GM18517 (cell line): ENCODE data around the gene IL1R1.
A peak's percentile ranks its signal among the peaks of the same experiment; 100 is the strongest.
"Not testable (repeated sequence)": the region's sequence is repeated elsewhere in the genome, so short reads cannot be mapped to it uniquely, and the experiment has no call there.

Experiments used
- ATAC-seq: cut with Tn5 transposase; IDR thresholded peaks from one replicate; pipeline ENCODE4 v1.9.1; 2021; ENCODE audit warnings: mild to moderate bottlenecking, moderate library complexity; ENCODE audit not compliant: unreplicated experiment

IL1R1 gene, protein sequence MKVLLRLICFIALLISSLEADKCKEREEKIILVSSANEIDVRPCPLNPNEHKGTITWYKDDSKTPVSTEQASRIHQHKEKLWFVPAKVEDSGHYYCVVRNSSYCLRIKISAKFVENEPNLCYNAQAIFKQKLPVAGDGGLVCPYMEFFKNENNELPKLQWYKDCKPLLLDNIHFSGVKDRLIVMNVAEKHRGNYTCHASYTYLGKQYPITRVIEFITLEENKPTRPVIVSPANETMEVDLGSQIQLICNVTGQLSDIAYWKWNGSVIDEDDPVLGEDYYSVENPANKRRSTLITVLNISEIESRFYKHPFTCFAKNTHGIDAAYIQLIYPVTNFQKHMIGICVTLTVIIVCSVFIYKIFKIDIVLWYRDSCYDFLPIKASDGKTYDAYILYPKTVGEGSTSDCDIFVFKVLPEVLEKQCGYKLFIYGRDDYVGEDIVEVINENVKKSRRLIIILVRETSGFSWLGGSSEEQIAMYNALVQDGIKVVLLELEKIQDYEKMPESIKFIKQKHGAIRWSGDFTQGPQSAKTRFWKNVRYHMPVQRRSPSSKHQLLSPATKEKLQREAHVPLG

DNA sequence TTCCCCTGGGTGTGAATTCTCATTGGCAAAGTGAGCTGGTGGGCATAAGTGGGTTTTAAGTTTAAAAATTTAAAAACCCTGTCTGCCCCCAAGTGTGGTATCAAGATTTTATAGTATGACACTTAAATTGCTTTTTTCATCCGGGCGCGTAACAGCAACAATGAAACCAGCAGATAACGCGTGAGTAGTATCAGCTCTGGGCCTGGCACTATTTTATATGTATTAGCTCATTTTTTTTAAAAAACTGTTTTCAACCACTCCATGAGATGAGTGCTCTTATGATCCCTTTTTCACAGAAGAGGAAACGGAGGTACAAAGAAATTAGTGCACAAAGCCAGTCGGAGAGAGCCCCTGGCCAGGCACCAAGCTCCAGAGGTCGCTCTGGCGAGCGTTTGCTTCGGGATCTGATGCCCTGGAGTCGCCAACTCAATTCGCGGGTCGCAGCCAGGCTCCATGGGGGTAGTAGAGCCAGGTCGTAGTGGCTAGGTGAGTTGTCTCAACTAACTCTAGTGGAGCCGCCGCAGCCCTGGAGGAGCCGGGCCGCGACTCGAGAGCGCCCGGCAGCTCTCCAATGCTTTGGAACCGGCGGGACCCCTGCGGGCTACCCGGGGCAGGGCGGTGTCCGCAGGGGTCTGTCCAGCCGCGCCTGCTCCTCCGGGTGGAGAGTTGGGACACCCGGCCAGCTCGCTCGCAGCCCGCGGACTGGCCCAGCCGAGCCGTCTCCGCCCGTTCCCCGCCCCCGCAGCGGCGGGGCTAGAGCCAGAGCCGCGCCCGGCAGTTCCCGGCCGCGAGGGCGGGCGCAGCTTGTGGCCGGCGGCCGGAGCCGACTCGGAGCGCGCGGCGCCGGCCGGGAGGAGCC is at the start of gene IL1R1:
Gene IL1R1 (plus strand): TSS at position 777 of the 859 bp plus-strand sequence. CDS start 14,979 bp downstream, outside the sequence.
- ATAC-seq: peak; percentile 49

DNA sequence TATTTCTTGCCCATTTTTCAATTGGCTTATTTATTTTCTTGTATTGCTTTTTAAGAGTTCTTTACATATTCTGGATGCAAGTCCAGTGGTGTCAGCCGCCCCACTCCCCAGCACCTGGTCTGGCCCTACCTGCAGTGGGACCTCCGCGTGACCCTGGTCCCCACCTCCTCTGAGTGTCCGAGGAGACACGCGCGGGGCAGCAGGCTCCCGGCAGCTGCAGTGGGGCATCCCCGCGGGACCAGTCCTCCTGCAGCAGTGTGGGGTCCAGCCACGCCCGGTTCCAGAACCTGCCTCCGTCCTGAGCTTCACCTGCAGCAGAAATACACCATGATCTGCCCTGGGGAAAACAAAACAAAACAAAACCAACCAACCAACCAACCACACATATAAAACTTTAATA is 48.9 kb upstream of the IL1R1 start:
- ATAC-seq: no peak

DNA sequence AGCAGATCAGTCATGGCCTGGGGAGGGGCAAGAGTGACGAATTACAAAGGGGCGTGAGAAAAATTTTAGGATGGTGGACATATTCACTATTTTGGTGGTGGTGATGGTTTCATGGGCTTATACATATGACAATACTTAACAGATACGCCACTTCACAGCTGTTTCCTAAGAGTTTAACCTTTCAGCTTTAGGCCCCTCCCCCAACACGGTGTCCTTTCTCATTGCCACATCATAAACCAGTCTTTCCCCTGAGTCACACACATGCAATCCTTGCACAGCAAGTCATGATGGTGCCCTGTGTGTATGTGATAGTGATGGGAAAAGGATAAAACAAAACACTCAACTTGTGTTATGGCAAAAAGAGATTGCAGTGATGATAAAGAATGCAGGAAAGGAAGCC is 47.6 kb upstream of the IL1R1 start:
- no peak for ATAC-seq

DNA sequence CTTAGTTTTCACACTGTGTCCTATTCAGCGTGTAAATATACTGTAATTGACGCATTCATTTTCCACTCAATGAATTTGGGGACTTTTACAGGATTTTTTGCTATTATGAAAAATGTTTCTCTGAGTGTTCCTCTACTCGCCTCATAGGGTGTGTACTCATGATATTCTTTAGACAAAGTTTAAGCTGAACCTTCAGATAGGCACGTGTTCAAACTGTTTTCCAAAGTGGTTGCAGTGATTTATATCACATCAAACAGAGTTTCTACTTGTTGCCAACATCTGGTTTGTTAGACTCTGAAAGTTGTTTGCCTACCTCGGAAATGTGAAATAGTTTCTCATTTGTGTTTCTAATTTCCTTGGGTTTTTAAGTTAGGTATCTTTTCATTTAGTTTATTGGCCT is 46.4 kb upstream of the IL1R1 start:
- ATAC-seq: no peak

DNA sequence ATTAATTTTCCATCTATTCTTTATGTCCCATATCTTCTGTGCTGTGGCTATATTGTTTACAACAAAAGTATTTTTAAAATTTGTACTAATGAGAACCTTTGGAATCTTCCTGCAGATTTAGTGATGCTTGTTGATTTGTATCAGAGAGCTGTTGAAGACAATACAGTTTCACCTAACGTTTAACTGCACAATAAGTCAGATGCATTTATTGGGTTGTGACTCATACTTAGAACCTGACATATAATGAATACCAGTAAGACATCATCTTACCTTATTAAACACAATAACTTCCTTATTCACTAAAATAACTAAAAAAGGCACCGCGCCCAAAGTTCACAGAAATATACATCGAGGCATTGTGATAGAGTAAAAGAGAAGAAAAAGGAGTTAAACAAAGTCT is 43.8 kb upstream of the IL1R1 start:
- no peak for ATAC-seq

DNA sequence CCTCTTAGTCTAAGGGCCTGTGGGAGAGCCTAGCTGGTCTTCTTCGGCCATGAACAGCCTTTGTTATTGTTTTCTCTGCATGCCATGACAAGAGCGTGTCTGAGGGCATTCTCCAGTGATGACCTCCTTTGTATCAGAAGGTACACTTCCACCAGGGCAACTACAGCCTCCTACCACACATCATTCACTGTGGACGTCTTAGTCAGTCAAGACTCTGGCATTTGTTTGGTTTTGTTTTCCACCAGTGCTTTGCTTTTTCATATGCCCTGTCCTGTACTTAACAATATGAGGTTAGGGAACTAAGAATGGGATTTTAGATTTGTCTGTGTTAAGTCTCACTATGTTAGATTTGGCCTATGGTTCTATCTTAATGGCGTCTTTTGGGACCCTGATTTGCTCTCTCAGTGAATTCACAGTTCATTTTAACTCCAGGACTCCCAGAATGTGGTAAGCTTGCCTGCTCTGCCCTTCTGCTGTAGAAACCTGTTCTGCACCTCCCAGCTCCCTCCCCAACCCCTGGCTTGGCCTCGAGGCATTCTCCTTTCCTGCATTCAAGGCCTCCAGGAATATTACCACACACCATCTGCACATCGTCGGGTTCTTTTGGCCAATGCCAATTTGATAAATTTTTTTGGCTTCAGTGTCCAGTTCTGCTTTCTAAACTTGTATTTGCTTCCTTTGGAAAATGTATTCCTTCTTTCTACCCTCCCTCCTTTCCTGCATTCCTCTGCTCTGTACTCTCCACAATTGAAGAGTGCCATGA is 42.8 kb upstream of the IL1R1 start:
- no peak for ATAC-seq

DNA sequence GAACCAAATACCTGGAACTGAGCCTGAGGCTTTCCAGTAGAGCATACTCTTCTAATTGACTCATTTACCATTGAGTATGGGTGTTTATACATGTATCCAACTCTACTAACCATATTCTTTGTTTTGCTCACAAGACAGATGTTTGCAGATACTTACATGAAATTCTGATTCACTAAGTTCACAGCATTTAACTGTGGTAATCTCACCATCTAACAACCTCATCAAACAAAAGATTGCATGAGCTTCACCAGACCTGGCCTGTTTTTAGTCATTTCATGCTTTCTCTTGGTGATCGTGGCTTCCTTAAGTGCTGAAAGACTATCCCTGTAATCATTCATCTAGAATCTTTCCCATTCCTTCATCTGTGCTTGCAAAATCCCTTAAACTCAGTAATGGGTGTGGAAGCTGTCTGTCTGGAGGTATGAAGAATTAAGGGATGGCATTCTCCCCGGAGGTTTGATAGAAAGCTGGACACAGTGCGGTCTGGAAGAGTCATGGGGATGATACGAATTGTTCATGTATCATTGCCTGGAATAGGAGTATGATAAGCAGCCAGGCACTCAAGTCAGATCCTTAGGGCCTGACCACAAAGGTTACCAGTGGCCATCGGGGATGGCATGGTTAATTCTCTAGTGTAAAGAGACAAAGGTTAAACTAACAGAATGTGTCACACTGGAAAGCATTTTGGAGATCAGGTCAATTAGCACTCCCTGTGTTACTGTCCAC is 42.0 kb upstream of the IL1R1 start:
- ATAC-seq: no peak

DNA sequence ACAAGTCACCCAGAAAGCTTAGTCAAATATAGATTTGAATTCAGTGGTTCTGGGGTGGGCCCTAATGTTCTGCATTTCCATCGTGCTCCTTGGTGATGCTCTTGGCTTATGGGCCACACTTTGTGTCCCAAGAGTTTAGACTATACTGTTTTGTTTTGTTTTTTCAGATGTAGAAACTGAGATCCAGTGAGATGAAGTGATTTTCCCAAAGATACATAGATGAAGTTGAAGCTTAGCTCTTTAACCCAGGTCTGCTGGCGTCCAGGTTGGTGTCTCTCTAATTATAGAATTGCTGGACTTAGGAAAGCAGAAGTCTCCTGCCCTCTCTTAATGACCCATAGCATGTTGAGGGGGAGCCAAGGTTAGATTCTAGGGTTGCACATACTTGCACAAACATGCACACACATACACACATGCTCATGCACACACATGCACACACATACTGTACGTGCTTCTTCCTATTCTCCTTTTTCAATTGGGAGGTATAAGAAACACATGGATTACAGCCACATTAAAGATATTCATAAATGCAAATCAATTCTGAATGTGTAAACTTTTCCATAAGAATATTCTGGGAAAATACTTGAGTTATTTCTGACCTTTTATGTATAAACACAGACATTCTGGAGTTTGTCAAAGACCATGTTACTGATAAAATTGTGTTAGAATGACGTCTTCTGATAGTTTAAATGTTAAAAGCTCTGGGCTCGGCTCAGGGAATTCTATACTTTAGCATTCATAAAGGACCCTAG is 41.3 kb upstream of the IL1R1 start:
- no peak for ATAC-seq

DNA sequence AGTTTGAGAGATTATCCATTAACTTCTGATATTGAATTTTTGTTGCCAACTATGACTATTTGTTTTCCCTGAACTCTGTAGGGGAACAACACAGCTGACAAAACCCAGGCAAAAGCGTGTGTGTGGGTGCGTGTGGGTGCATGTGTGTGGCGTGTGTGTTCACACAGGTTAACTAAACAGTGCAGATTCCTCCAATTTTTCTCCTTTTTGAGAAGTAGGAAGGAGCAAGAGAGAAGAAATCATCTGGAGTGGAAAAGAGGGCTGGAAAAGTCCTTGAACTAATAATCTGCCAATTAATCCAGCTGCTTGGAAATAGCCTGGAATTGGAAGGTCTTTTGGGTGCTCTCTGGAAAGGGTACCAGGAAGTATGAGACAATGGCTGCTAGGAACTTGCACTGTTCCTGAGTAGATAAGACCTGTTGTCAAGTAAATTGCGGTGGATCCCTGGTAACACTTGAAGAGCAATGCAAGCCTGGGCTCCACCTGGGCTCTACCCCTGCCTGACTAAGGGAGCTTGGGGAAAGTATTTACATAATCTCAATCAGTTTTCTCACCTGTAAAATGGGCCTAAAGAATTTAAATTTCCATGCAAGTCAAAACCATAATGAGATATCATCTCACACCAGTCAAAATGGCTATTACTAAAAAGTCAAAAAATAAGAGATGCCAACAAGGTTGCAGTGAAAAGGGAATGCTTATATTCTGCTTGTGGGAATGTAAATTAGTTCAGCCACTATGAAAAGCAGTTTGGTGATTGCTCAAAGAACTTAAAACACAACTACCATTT is 40.5 kb upstream of the IL1R1 start:
- ATAC-seq: no peak

DNA sequence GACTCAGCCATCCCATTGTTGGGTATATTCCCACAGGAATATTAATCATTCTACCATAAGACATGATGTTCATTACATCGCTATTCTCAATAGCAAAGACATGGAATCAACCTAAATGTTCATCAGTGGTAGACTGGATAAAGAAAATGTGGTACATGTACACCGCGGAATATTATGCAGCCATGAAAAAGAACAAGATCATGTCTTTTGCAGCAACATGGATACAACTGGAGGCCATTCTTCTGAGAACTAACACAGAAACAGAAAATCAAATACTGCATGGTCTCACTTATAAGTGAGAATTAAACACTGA is 40.0 kb upstream of the IL1R1 start:
- not testable (repeated sequence) for ATAC-seq

DNA sequence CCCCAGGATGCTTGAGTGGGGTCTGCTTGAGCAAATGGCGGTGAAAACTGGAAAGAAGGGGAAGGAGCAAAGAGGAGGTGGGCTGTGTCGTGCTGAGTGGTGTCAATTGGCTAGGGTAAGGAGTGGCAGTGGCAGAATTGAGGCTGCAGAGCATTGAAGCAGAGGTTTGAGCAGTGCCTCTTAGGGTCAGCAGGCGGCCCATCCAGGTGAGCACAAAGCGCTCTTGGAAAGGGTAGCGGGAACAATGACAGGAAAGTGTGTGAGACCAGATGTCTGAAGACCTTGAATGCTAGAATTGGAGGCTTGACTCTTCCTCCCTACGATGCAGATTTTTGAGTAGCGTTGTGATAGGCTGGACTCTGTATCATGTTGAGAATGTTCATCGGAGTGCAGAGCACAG is 39.3 kb upstream of the IL1R1 start:
- no peak for ATAC-seq

DNA sequence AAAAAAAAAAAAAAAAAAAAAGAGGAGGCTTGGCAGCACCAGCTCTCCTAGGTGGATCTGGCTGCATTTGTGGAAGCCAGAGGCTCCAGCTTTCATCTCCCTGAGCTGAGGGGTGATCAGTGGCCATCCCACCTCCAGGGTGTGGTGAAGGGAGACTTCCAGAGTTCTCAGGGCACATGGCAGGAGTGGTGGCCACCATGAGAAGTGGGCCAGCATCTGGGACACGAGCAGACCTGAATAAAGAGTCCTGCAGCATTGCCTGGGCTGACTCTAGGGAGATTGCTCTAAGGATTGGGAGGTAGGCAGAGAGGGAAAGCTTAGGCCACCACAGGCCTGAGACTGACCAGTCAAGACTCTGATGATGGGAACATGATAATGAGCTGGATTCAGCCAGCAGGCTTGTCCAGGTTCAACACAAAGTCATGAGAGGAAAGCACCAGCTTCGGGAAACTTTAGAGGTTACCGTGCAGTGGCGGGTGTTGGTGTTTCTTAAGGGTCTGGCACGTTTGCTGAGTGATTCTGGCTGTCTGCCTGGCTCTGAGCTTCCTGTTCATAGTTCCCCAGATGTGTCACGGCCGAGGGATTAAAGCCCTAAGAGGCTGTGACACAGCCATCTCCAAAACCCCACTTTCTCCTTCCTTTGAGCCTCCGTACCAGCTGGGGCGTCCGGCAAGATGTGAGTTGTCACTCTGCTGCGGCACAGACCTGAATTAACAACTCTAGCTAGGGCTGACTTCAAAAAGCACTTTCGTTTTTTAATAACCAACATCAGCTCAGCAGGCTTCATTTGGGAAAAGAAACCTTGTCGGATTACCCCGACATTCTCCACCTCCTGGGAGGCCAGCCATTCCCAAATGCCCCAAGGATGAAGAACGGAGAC is 38.3 kb upstream of the IL1R1 start:
- peak; percentile 68 for ATAC-seq

DNA sequence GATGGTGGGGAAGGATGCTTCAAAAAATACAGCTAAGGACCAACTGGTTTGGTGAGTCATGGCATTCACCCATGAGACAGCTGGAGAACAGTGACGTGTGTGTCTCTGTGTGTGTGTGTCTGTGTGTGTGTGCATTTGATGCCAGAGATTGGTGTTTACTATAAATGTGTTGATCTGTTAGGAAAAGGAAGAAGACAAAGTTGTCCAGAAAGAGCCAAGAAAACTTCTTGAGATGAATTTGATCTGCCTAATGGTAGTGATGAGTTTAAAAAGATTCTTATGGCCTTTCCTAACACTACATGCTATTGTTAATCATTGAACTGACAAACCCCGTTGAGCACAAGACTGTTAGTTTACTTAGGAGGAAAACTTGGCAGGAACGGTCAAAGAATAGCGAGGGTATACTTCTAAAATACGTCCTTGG is 36.4 kb upstream of the IL1R1 start:
- ATAC-seq: no peak

DNA sequence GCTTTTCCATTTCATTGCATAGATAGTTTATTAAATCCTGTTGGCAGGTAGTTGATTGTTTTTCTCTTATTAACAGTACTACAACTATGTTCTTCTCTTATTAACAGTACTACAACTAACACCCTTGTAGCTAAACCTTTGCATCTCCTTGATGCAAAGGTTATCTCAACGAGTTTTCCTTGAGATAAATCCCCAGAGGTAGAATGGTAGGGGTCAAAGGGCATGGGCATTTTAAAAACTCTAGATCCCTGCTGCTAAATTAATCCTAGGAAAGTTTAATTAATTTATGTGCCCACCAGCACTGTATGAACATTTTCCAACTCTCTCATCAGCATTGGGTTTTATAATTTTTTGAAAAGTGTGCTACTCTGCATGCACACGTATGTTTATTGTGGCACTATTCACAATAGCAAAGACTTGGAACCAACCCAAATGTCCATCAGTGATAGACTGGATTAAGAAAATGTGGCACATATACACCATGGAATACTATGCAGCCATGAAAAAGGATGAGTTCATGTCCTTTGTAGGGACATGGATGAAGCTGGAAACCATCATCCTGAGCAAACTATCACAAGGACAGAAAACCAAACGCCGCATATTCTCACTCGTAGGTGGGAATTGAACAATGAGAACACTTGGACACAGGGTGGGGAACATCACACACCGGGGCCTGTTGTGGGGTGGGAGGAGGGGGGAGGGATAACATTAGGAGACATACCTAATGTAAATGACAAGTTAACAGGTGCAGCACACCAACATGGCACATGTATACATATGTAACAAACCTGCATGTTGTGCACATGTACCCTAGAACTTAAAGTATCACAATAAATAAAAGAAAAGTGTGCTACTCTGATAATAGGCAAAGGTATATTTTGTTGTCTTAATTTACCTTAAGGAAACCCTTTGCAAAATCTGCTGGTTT is 35.5 kb upstream of the IL1R1 start:
- not testable (repeated sequence) for ATAC-seq

DNA sequence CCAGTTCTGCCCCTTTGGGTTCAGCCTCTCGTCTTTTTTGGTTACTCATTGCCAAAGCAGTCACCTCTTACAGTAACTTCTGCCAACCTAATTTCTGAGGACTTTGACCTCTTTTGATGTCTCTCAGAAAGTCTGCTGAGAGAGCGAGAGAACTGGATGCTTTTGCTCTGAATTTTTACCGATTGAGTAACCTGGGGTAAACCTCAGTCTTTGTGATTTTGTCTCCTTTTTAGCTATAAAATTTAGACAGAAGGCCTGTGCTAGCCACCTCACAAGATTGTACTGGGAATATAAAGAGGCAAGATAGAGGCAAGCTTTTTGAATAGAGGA is 34.8 kb upstream of the IL1R1 start:
- ATAC-seq: peak; percentile 44

DNA sequence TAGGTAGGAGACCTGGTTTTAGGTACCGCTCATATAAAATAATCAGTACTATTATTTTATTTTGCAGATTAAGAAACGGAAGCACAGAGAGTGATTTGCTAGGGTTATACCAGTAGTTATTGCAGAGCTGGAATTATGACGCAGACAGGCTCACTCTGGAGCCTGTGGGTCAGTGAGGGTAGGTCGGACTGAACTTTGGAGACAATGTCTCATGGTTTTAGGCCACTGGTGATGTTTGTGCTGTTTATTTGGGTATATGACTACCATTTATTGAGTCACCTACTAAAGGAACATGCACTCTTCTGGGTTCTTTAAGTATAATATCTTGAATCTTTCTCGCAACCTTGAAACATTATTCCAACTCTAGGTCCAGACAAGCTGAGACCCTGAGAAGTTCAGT is 33.5 kb upstream of the IL1R1 start:
- no peak for ATAC-seq

DNA sequence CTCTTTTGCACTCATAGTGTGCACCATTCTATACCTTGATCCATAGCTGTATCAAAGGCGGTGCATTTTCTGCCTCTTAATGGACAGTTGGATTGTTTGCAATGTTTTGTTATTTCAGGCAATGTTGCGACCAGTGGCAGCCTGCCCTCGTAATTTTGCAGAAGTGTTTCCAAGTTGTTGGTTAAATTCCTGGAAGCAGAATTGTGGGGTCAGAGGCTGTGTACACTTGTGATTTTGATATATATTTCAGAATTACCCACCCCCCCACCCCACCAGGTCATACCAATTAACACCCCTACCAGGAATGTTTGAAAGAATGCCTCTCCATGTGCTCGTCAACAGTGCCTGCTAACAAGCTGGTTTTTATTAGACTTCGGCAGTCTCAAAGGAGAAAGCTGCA is 32.4 kb upstream of the IL1R1 start:
- ATAC-seq: no peak
